Thoracic aorta (tissue), 2 donors: ENCODE results near the gene XAB2. TPM values are rescaled to one million over a fixed set of nuclear protein-coding genes. Genes with fewer than 3 reads are reported as not detected.

Experiments used
- ATAC-seq: fragments of 150-250 bp; one replicate; pipeline ENCODE4 v1.8.0; 2017; ENCODE audit warnings: low read depth; ENCODE audit not compliant: insufficient number of reproducible peaks, low FRiP score
- DNase-seq: peaks from one replicate; pipeline ENCODE4 v3.0.0-alpha.2; 2020; ENCODE audit warnings: low spot score
- H3K27ac ChIP-seq, 2 donors: fragments of 200-600 bp; sonication (generic); 1 replicate in 1 of 2; 2 replicates in 1 of 2; pipeline ENCODE4 v1.5.1; 2016; ENCODE audit warnings: mild to moderate bottlenecking in 2 of 2, moderate library complexity in 2 of 2
- H3K27me3 ChIP-seq: fragments of 200-600 bp; sonication (generic); replicated peaks from 2 replicates; pipeline ENCODE4 v1.6.0; 2016; ENCODE audit warnings: mild to moderate bottlenecking; ENCODE audit not compliant: insufficient read depth
- H3K36me3 ChIP-seq: fragments of 200-600 bp; sonication (generic); one replicate; pipeline ENCODE4 v1.5.1; 2016
- H3K4me1 ChIP-seq, 2 donors: fragments of 200-600 bp; sonication (generic); 1 replicate in 1 of 2; 2 replicates in 1 of 2; pipeline versions ENCODE4 v1.5.1 to v1.6.0; 2016; ENCODE audit warnings: low read depth in 2 of 2, mild to moderate bottlenecking in 1 of 2; ENCODE audit not compliant: control insufficient read depth in 1 of 2
- H3K4me3 ChIP-seq: fragments of 200-600 bp; sonication (generic); 2 replicates; pipeline ENCODE4 v1.5.1; 2016; ENCODE audit warnings: mild to moderate bottlenecking
- H3K9me3 ChIP-seq: fragments of 200-600 bp; sonication (generic); 2 replicates; pipeline ENCODE4 v1.5.1; 2016
- CTCF ChIP-seq: fragments of 200-600 bp; sonication (generic); IDR thresholded peaks from one replicate; pipeline ENCODE4 v1.5.1; 2019; ENCODE audit warnings: antibody characterized with exemption
- total RNA-seq, 2 donors: library from RNA; depleted of rRNA; stranded (reverse); fragments of >200 nt; gene quantifications; one replicate each; pipeline versions ENCODE4 v1.1.0 to v1.2.3, GENCODE V29; 2016

The XAB2 gene
- total RNA-seq, 2 donors from 2014 or later = 34.1 to 40.6 TPM

DNA sequence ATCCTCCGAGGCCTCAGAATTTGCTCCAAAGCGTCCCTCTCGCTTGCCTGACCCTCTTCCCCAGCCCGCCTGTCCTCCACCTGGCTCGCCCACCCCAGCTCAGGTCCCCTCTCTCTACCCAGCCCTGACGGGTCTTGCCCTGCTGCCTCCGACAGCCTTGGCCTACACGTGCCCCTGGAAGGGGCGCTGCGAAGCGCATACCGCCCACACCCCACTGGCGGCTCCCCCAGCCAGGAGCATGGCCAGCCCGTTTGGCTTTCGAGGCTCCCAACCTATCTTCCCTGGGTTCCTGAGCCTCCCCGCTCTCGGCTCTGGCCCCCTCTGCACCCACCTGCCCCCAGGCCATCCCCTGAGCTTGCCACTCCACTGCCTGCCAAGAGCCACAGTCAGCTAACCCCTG lies 4.5 kb downstream of the XAB2 start:
- Histone ChIP-seq H3K9me3 (no peaks in the 10 kb centered on the region), H3K27me3 (no peaks in the 10 kb centered on the region), H3K4me1 (peaks cover 12 to 16% of the 10 kb centered on the region in 2 donors), H3K36me3 (peaks cover 49% of the 10 kb centered on the region), H3K4me3 (no peak overlapping the region), H3K27ac (no peak overlapping the region)
- ATAC-seq (no peak), DNase-seq (no peak)
- no peak for TF ChIP-seq CTCF

- ATAC-seq (no peak), DNase-seq (no peak)
- Histone ChIP-seq H3K36me3 (peaks cover 52% of the 10 kb centered on the region), H3K4me3 (no peak overlapping the region), H3K4me1 (peaks cover 12 to 15% of the 10 kb centered on the region in 2 donors), H3K27ac (no peak overlapping the region), H3K9me3 (no peaks in the 10 kb centered on the region), H3K27me3 (no peaks in the 10 kb centered on the region)
- no peak for TF ChIP-seq CTCF
These were observed 5.4 kb downstream of the XAB2 start for GRCh38 chr19:7623725-7624603.

DNA sequence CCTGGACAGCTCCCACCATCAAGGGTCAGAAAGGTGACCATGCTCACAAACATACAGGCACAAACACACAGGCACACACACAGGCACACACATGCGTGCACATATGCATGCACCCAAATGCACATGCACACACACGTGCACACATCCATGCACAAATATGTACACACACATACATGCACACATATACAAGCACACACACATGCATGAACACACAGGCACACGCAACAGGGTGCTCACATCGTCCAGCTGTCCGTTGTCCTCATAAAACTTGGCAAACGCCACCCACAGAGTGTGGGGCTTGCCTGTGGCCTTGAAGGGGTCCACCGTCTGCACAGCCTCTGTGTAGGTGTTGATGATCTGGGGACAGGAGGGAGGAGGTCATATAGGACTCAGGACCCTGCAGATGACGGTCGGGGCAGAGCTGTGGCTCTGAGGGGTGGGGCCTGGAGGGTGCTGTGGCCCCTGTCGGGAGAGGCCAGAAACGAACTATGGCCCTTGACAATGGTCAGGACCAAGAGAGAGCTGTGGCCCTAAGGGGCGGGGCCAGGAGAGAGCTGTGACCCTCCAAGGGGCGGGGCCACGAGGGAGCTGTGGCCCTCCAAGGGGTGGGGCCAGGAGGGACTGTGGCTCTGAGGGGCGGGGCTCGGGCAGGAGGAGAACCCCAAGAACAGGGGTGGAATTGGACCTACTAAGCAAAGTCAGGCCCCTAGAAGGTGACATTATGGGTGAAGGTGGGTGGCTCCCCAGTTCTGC lies 6.2 kb downstream of the XAB2 start:
- Histone ChIP-seq H3K27me3 (no peaks in the 10 kb centered on the region), H3K27ac (no peak overlapping the region), H3K4me3 (no peak overlapping the region), H3K9me3 (no peaks in the 10 kb centered on the region), H3K4me1 (peaks cover 5 to 7% of the 10 kb centered on the region in 2 donors), H3K36me3 (peaks cover 52% of the 10 kb centered on the region)
- DNase-seq (no peak), ATAC-seq (no peak)
- TF ChIP-seq CTCF = no peak

DNA sequence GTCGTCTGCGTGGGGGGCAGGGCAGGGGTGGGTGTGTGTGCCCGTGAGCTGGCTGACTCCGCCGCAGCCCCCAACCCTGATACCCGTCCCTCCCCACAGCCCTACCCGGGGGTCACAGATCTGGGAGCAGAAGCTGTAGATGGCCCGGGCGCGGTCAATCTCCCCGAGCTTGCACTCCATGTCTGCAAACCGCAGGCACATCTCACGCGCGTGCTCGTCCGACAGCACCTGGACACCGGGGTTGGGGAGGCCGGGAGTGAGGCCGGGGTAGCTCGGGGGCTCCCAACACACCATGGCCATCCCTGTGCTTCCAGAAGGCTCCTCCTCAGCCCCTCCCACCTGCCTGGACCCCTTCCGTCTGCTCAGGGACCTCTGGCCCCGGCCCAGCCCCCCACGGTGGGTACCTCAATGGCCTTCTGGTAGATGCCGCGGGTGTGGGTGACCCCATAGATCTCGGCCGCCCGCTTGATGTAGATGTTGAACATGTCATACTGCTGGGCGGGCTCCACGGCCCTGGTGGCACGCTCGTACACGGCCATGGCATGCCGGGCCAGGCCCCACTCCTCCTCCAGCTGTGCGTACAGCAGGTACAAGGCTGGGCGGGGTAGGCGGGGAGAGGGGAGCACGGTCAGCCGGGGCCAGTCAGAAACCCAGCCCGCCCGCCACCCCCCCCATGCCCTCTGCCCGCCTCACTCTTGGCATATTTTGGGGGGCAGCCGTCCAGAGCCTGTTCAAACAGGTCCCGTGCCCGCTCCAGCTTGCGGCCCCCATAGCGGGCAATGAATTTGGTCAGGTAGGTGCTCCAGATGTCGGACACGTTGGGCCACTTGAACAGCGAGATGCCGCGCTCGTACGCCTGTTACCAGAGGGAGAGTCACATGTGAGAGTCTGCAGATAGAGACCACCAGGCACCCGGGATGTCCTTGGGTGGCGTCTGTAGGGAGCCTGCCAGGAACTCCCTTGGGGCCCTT lies 8.6 kb downstream of the XAB2 start:
- no peaks in the 10 kb centered on the region for H3K9me3 ChIP-seq
- no peaks in the 10 kb centered on the region for H3K27me3 ChIP-seq
- no peaks in the 10 kb centered on the region for H3K4me1 ChIP-seq
- TF ChIP-seq CTCF = no peak
- H3K4me3 ChIP-seq = no peak overlapping the region
- no peak for ATAC-seq
- H3K36me3 ChIP-seq = peaks cover 48% of the 10 kb centered on the region
- DNase-seq = no peak
- H3K27ac ChIP-seq = no peak overlapping the region
